Measurements from ENCODE around the gene ERGIC1. TPM values are rescaled to one million over a fixed set of nuclear protein-coding genes. Genes with fewer than 3 reads are reported as not detected.

ERGIC1 gene
- total RNA-seq, 3 donors from 2014 or later (not counting 1 experiment from before 2014, with no cell fraction given): 86.2 to 126 (median 121) TPM

- peaks cover 17% of the 10 kb centered on the region for H3K4me1 ChIP-seq (ENCODE audit: control insufficient read depth, insufficient read depth, low read length)
- Mint-ChIP-seq H3K27ac (peak overlapping the region; percentile 94 to 97), H3K4me3 (peak overlapping the region; percentile 96), H3K27me3 (ENCODE audit: low read depth in 2 of 2) (no peaks in the 10 kb centered on the region), H3K4me1 (peaks cover 31 to 34% of the 10 kb centered on the region in 2 donors), H3K36me3 (no peaks in the 10 kb centered on the region), H3K9me3 (no peaks in the 10 kb centered on the region)
- TF ChIP-seq CTCF (IDR thresholded peaks at IDR 0.05): no peak
- intact Hi-C loops (cut with micrococcal nuclease): loop anchor here (1.0 kb wide), 2 partner anchors 25 to 98 kb away; partner anchors contain the start of genes ATP6V0E1 and CREBRF
- peak overlapping the region; percentile 64 for H3K4me3 ChIP-seq (ENCODE audit: low read length)
- WGBS (ENCODE audit: insufficient coverage): 3% methylated on average over 53 of the region's 54 CpGs
- peak overlapping the region; percentile 75 for H3K27ac ChIP-seq (ENCODE audit: low read length)
- no peaks in the 10 kb centered on the region for H3K27me3 ChIP-seq (ENCODE audit: control insufficient read depth, insufficient read depth, low read length)
- H3K9me3 ChIP-seq (ENCODE audit: control insufficient read depth, insufficient read depth, low read length): no peaks in the 10 kb centered on the region
- H3K36me3 ChIP-seq (ENCODE audit: control insufficient read depth, insufficient read depth, low read length): peaks cover 2% of the 10 kb centered on the region
- DNase-seq (peak; percentile 57 to 78), ATAC-seq (peak; percentile 67 to 83 (median 78))
These were observed 124.4 kb downstream of the ERGIC1 start for GRCh38 chr5:172958331-172959046.

- WGBS (ENCODE audit: insufficient coverage): 13% methylated on average over 27 of the region's 28 CpGs
- no peaks in the 10 kb centered on the region for H3K27me3 ChIP-seq (ENCODE audit: control insufficient read depth, insufficient read depth, low read length)
- H3K27me3 Mint-ChIP-seq (ENCODE audit: low read depth in 2 of 2): no peaks in the 10 kb centered on the region
- peak in 1 of 2 donors; percentile 17 for DNase-seq
- intact Hi-C loops (cut with micrococcal nuclease): loop anchor here (1.0 kb wide), 2 partner anchors 23 to 96 kb away; partner anchors contain the start of genes ATP6V0E1 and CREBRF
- no peaks in the 10 kb centered on the region for H3K36me3 Mint-ChIP-seq
- H3K4me3 ChIP-seq (ENCODE audit: low read length): peak overlapping the region; percentile 64
- H3K27ac Mint-ChIP-seq: peak overlapping the region; percentile 94 to 97
- H3K36me3 ChIP-seq (ENCODE audit: control insufficient read depth, insufficient read depth, low read length): peaks cover 2% of the 10 kb centered on the region
- no peaks in the 10 kb centered on the region for H3K9me3 ChIP-seq (ENCODE audit: control insufficient read depth, insufficient read depth, low read length)
- no peaks in the 10 kb centered on the region for H3K9me3 Mint-ChIP-seq
- peak overlapping the region; percentile 96 for H3K4me3 Mint-ChIP-seq
- no peak for ATAC-seq
- peaks cover 28 to 34% of the 10 kb centered on the region in 2 donors for H3K4me1 Mint-ChIP-seq
- H3K4me1 ChIP-seq (ENCODE audit: control insufficient read depth, insufficient read depth, low read length): peaks cover 17% of the 10 kb centered on the region
- peak overlapping the region; percentile 75 for H3K27ac ChIP-seq (ENCODE audit: low read length)
- no peak for TF ChIP-seq CTCF (IDR thresholded peaks at IDR 0.05)
These were observed 126.1 kb downstream of the ERGIC1 start for GRCh38 chr5:172959824-172960799.

GRCh38 chr5:172969921-172970320 lies 135.9 kb downstream of the ERGIC1 start:
- Histone ChIP-seq H3K36me3 (ENCODE audit: control insufficient read depth, insufficient read depth, low read length) (peaks cover 12% of the 10 kb centered on the region), H3K27me3 (ENCODE audit: control insufficient read depth, insufficient read depth, low read length) (no peaks in the 10 kb centered on the region), H3K4me1 (ENCODE audit: control insufficient read depth, insufficient read depth, low read length) (no peaks in the 10 kb centered on the region), H3K27ac (ENCODE audit: low read length) (no peak overlapping the region), H3K4me3 (ENCODE audit: low read length) (no peak overlapping the region), H3K9me3 (ENCODE audit: control insufficient read depth, insufficient read depth, low read length) (no peaks in the 10 kb centered on the region)
- 92% methylated on average over 2 of the region's 2 CpGs for WGBS (ENCODE audit: insufficient coverage)
- TF ChIP-seq CTCF (IDR thresholded peaks at IDR 0.05): no peak
- intact Hi-C loops (cut with micrococcal nuclease): no loop called here
- Mint-ChIP-seq H3K36me3 (no peaks in the 10 kb centered on the region), H3K27me3 (ENCODE audit: low read depth in 2 of 2) (no peaks in the 10 kb centered on the region), H3K4me1 (no peaks in the 10 kb centered on the region), H3K27ac (no peak overlapping the region), H3K4me3 (no peak overlapping the region), H3K9me3 (no peaks in the 10 kb centered on the region)
- DNase-seq (no peak), ATAC-seq (no peak)

Measured in natural killer cell (primary cell).